HepG2 (cell line): ENCODE measurements around the gene CTIF. TPM values are rescaled to one million over a fixed set of nuclear protein-coding genes. Genes with fewer than 3 reads are reported as not detected.

Source experiments
- ARID4A ChIP-seq: sonication (generic); formaldehyde crosslinking; IDR thresholded peaks from 2 replicates; pipeline ENCODE4 v1.5.0; 2020; ENCODE audit warnings: mild to moderate bottlenecking, missing genetic modification reagents, borderline replicate concordance
- LCORL ChIP-seq, 2 experiments: fragments of 450-650 bp in 1 of 2; sonication (generic) in 1 of 2; formaldehyde crosslinking in 1 of 2; IDR thresholded peaks; 2 replicates each; pipeline versions ENCODE4 v1.5.0 to v1.6.1; 2017 to 2020; ENCODE audit warnings: antibody characterized with exemption in 1 of 2, missing genetic modification reagents in 1 of 2
- MAZ ChIP-seq, 2 experiments: sonication (generic) in 1 of 2; formaldehyde crosslinking in 1 of 2; IDR thresholded peaks; 2 replicates each; pipeline versions ENCODE4 v1.5.0 to v1.6.1; 2012 to 2020; ENCODE audit warnings: low read depth in 2 of 2, mild to moderate bottlenecking in 2 of 2, borderline replicate concordance in 1 of 2, improper control_type of control experiment in 1 of 2, low read length in 1 of 2, missing genetic modification reagents in 1 of 2, moderate library complexity in 1 of 2
- MBNL3 ChIP-seq: fragments of 250-450 bp; sonication (Bioruptor Pico); conservative IDR thresholded peaks from 2 replicates; pipeline ENCODE4 v1.8.0; 2022; ENCODE audit warnings: mild to moderate bottlenecking, inconsistent platforms
- MED1 ChIP-seq: sonication (generic); formaldehyde crosslinking; IDR thresholded peaks from 2 replicates; pipeline ENCODE4 v1.4.0; 2020; ENCODE audit warnings: missing genetic modification reagents
- RXRB ChIP-seq: IDR thresholded peaks from 2 replicates; pipeline ENCODE4 v1.6.1; 2016; ENCODE audit warnings: borderline replicate concordance, missing genetic modification reagents, missing compliant biosample characterization
- SP4 ChIP-seq: sonication (generic); formaldehyde crosslinking; IDR thresholded peaks from 2 replicates; pipeline ENCODE4 v1.8.1; 2023; ENCODE audit warnings: mild to moderate bottlenecking, missing genetic modification reagents
- STAG1 ChIP-seq: sonication (generic); formaldehyde crosslinking; IDR thresholded peaks from 2 replicates; pipeline ENCODE4 v1.4.0; 2020; ENCODE audit warnings: missing genetic modification reagents
- TFAP4 ChIP-seq: sonication (generic); IDR thresholded peaks from 2 replicates; pipeline ENCODE4 v1.6.1; 2016; ENCODE audit warnings: low read depth, borderline replicate concordance
- ZFP90 ChIP-seq: sonication (generic); formaldehyde crosslinking; IDR thresholded peaks from 2 replicates; pipeline ENCODE4 v1.8.0; 2022; ENCODE audit warnings: missing genetic modification reagents, mild to moderate bottlenecking, inconsistent platforms, borderline replicate concordance
- ZFY ChIP-seq: sonication (generic); formaldehyde crosslinking; IDR thresholded peaks from 2 replicates; pipeline ENCODE4 v1.4.0; 2020; ENCODE audit warnings: missing genetic modification reagents
- ZNF543 ChIP-seq: sonication (generic); formaldehyde crosslinking; IDR thresholded peaks from 2 replicates; pipeline ENCODE4 v1.4.0; 2020; ENCODE audit warnings: mild to moderate bottlenecking, missing genetic modification reagents
- ZNF740 ChIP-seq: sonication (generic); formaldehyde crosslinking; IDR thresholded peaks from 2 replicates; pipeline ENCODE4 v1.4.0; 2020; ENCODE audit warnings: missing genetic modification reagents
- ZNF790 ChIP-seq: sonication (generic); formaldehyde crosslinking; IDR thresholded peaks from 2 replicates; pipeline ENCODE4 v1.8.0; 2022; ENCODE audit warnings: missing genetic modification reagents, mild to moderate bottlenecking, borderline replicate concordance
- ZSCAN31 ChIP-seq: sonication (generic); formaldehyde crosslinking; IDR thresholded peaks from 2 replicates; pipeline ENCODE4 v1.5.0; 2020; ENCODE audit warnings: low read depth, mild to moderate bottlenecking, missing genetic modification reagents
- polyA plus RNA-seq, 8 experiments: library from polyadenylated mRNA; depleted of rRNA in 3 of 8; stranded (reverse) in 7 of 8; unstranded in 1 of 8; fragments of >200 nt; fragmentation: Illumina TruSeq in 4 of 8; extraction: Trizol in 4 of 8; gene quantifications; 2 replicates each; pipeline versions ENCODE4 v1.2.1 to v1.2.3, GENCODE V29; 2011 to 2016; ENCODE audit warnings: low read depth in 4 of 8, missing spikeins in 1 of 8, mixed read lengths in 1 of 8; ENCODE audit not compliant: insufficient read depth in 1 of 8
- total RNA-seq, 5 experiments: library from RNA; depleted of rRNA; stranded (reverse); fragments of >200 nt; fragmentation: Illumina TruSeq; extraction: Trizol; gene quantifications; 2 replicates each; pipeline ENCODE4 v1.2.3, GENCODE V29; 2016; ENCODE audit warnings: low read depth in 1 of 5
- TF ChIP-seq, protein P1 (sequence below): sonication (generic); formaldehyde crosslinking; IDR thresholded peaks from 2 replicates; pipeline ENCODE4 v1.5.0; 2020; ENCODE audit warnings: mild to moderate bottlenecking, missing genetic modification reagents, moderate library complexity
- TF ChIP-seq, protein P2 (sequence below): sonication (generic); formaldehyde crosslinking; IDR thresholded peaks from 2 replicates; pipeline ENCODE4 v1.4.0; 2020; ENCODE audit warnings: missing genetic modification reagents, borderline replicate concordance

CTIF gene
- total and polyA plus RNA-seq, 2 of the 13 experiments (the other 11 are each of a cell fraction or from before 2014, with no cell fraction given): 18.2 to 28.0 TPM

- TF ChIP-seq RXRB (CRISPR knock-in tag) (peak; percentile 26; the same call in 1 of the 2 replicates), TFAP4 (peak; percentile 17; the same call in 1 of the 2 replicates), ARID4A (CRISPR knock-in tag) (no peak), MAZ (IDR thresholded peaks at IDR 0.05; ENCODE audit: borderline replicate concordance, low read depth, low read length) (no peak), MAZ (CRISPR knock-in tag; IDR thresholded peaks at IDR 0.05; ENCODE audit: low read depth) (peak; percentile 46; the same call in 1 of the 2 replicates), MED1 (CRISPR knock-in tag) (peak; percentile 18; the same call in 1 of the 2 replicates), ZFP90 (no peak), LCORL (IDR thresholded peaks at IDR 0.05) (no peak), LCORL (CRISPR knock-in tag; IDR thresholded peaks at IDR 0.05) (0 out of 2 replicates have a peak, but pooled peaks have one; percentile 32), STAG1 (CRISPR knock-in tag) (peak; percentile 86), MBNL3 (CRISPR knock-in tag) (no peak), ZNF740 (CRISPR knock-in tag) (no peak), ZFY (peak; percentile 33; the same call in 1 of the 2 replicates), SP4 (CRISPR knock-in tag) (no peak), ZNF790 (CRISPR knock-in tag) (no peak), ZNF543 (CRISPR knock-in tag) (no peak), ZSCAN31 (CRISPR knock-in tag) (peak; percentile 60; the same call in 1 of the 2 replicates)
- TF ChIP-seq, protein P1, sequence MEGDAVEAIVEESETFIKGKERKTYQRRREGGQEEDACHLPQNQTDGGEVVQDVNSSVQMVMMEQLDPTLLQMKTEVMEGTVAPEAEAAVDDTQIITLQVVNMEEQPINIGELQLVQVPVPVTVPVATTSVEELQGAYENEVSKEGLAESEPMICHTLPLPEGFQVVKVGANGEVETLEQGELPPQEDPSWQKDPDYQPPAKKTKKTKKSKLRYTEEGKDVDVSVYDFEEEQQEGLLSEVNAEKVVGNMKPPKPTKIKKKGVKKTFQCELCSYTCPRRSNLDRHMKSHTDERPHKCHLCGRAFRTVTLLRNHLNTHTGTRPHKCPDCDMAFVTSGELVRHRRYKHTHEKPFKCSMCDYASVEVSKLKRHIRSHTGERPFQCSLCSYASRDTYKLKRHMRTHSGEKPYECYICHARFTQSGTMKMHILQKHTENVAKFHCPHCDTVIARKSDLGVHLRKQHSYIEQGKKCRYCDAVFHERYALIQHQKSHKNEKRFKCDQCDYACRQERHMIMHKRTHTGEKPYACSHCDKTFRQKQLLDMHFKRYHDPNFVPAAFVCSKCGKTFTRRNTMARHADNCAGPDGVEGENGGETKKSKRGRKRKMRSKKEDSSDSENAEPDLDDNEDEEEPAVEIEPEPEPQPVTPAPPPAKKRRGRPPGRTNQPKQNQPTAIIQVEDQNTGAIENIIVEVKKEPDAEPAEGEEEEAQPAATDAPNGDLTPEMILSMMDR (CRISPR knock-in tag): peak; percentile 88
- TF ChIP-seq, protein P2, sequence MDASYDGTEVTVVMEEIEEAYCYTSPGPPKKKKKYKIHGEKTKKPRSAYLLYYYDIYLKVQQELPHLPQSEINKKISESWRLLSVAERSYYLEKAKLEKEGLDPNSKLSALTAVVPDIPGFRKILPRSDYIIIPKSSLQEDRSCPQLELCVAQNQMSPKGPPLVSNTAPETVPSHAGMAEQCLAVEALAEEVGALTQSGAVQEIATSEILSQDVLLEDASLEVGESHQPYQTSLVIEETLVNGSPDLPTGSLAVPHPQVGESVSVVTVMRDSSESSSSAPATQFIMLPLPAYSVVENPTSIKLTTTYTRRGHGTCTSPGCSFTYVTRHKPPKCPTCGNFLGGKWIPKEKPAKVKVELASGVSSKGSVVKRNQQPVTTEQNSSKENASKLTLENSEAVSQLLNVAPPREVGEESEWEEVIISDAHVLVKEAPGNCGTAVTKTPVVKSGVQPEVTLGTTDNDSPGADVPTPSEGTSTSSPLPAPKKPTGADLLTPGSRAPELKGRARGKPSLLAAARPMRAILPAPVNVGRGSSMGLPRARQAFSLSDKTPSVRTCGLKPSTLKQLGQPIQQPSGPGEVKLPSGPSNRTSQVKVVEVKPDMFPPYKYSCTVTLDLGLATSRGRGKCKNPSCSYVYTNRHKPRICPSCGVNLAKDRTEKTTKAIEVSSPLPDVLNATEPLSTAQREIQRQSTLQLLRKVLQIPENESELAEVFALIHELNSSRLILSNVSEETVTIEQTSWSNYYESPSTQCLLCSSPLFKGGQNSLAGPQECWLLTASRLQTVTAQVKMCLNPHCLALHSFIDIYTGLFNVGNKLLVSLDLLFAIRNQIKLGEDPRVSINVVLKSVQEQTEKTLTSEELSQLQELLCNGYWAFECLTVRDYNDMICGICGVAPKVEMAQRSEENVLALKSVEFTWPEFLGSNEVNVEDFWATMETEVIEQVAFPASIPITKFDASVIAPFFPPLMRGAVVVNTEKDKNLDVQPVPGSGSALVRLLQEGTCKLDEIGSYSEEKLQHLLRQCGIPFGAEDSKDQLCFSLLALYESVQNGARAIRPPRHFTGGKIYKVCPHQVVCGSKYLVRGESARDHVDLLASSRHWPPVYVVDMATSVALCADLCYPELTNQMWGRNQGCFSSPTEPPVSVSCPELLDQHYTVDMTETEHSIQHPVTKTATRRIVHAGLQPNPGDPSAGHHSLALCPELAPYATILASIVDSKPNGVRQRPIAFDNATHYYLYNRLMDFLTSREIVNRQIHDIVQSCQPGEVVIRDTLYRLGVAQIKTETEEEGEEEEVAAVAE (CRISPR knock-in tag): no peak
These were observed 66.6 kb downstream of the CTIF start (continued) for GRCh38 chr18:48605408-48605845.
